OCI-LY3 (cell line): ENCODE data around the gene MAN1A2.

Source experiments
- H2AFZ ChIP-seq: fragments of 200-600, 300-600 bp; shearing (Covaris generic); 2 replicates; pipeline ENCODE4 v1.6.0; 2014; ENCODE audit warnings: antibody characterized with exemption, low read depth, low read length
- H3K27ac ChIP-seq: fragments of 200-600, 300-600 bp; sonication (generic); 2 replicates; pipeline ENCODE4 v1.5.1; 2014; ENCODE audit warnings: mild to moderate bottlenecking, low read length, moderate library complexity, mixed read lengths
- H3K27me3 ChIP-seq: fragments of 200-600, 300-600 bp; sonication (generic); 2 replicates; pipeline ENCODE4 v1.6.1; 2014; ENCODE audit warnings: low read depth, low read length, mixed read lengths
- H3K36me3 ChIP-seq: fragments of 200-600, 300-600 bp; sonication (generic); replicated peaks from 2 replicates; pipeline ENCODE3; 2014; ENCODE audit warnings: low read depth, low read length, mixed read lengths
- H3K4me1 ChIP-seq: fragments of 300-600, 200-600 bp; sonication (generic); 2 replicates; pipeline ENCODE4 v1.6.1; 2014; ENCODE audit warnings: low read length, mixed read lengths
- H3K4me2 ChIP-seq: fragments of 200-600, 300-600 bp; sonication (generic); 2 replicates; pipeline ENCODE4 v1.6.1; 2014; ENCODE audit warnings: low read length, mixed read lengths
- H3K4me3 ChIP-seq: fragments of 300-600, 200-600 bp; sonication (generic); 2 replicates; pipeline ENCODE4 v1.5.1; 2014; ENCODE audit warnings: antibody characterized with exemption, mild to moderate bottlenecking, low read length, moderate library complexity
- H3K79me2 ChIP-seq: fragments of 300-600, 200-600 bp; shearing (Covaris generic); 2 replicates; pipeline ENCODE4 v1.6.1; 2014; ENCODE audit warnings: mild to moderate bottlenecking, low read length, mixed read lengths
- H3K9ac ChIP-seq: fragments of 300-600, 200-600 bp; shearing (Covaris generic); 2 replicates; pipeline ENCODE4 v1.6.0; 2014; ENCODE audit warnings: mild to moderate bottlenecking, low read length, moderate library complexity
- H3K9me3 ChIP-seq: fragments of 200-600, 300-600 bp; shearing (Covaris generic); 2 replicates; pipeline ENCODE4 v1.6.1; 2014; ENCODE audit warnings: low read length, mixed read lengths; ENCODE audit not compliant: insufficient read depth
- H4K20me1 ChIP-seq: fragments of 200-600, 300-600 bp; sonication (generic); 2 replicates; pipeline ENCODE4 v1.6.1; 2016; ENCODE audit warnings: low read length, mixed read lengths; ENCODE audit not compliant: insufficient read depth
- CTCF ChIP-seq: fragments of 200-600, 300-600 bp; sonication (generic); IDR thresholded peaks from 2 replicates; pipeline ENCODE4 v1.5.1; 2014; ENCODE audit warnings: antibody characterized with exemption, low read length, low read depth
- EZH2phosphoT487 ChIP-seq: fragments of 200-600 bp; shearing (Covaris generic); IDR thresholded peaks from 2 replicates; pipeline ENCODE4 v1.6.1; 2018; ENCODE audit warnings: antibody characterized with exemption, mixed run types, low read depth

MAN1A2 gene

GRCh38 chr1:117527566-117528102 lies 160.4 kb downstream of the MAN1A2 start:
- no peaks in the 10 kb centered on the region for H3K36me3 ChIP-seq
- no peaks in the 10 kb centered on the region for H3K79me2 ChIP-seq
- H3K9me3 ChIP-seq: no peaks in the 10 kb centered on the region
- no peak overlapping the region for H3K4me3 ChIP-seq
- no peak overlapping the region for H3K27ac ChIP-seq
- TF ChIP-seq CTCF (no peak), EZH2phosphoT487 (no peak)
- H4K20me1 ChIP-seq: no peaks in the 10 kb centered on the region; the same call in 1 of the 2 replicates
- no peak overlapping the region for H2AFZ ChIP-seq
- H3K4me1 ChIP-seq: no peaks in the 10 kb centered on the region
- H3K27me3 ChIP-seq: no peaks in the 10 kb centered on the region
- H3K9ac ChIP-seq: no peak overlapping the region
- no peak overlapping the region for H3K4me2 ChIP-seq

- TF ChIP-seq EZH2phosphoT487 (no peak), CTCF (no peak)
- Histone ChIP-seq H3K36me3 (no peaks in the 10 kb centered on the region), H3K27me3 (0 out of 2 replicates have a peak, but pooled peaks cover 4% of the 10 kb centered on the region), H3K27ac (no peak overlapping the region), H3K9me3 (no peaks in the 10 kb centered on the region), H3K79me2 (no peaks in the 10 kb centered on the region), H3K4me3 (no peak overlapping the region), H3K9ac (no peak overlapping the region), H2AFZ (no peak overlapping the region), H3K4me2 (no peak overlapping the region), H4K20me1 (no peaks in the 10 kb centered on the region; the same call in 1 of the 2 replicates), H3K4me1 (peaks cover 3% of the 10 kb centered on the region)
These were observed 162.4 kb downstream of the MAN1A2 start for GRCh38 chr1:117529683-117530082.

DNA sequence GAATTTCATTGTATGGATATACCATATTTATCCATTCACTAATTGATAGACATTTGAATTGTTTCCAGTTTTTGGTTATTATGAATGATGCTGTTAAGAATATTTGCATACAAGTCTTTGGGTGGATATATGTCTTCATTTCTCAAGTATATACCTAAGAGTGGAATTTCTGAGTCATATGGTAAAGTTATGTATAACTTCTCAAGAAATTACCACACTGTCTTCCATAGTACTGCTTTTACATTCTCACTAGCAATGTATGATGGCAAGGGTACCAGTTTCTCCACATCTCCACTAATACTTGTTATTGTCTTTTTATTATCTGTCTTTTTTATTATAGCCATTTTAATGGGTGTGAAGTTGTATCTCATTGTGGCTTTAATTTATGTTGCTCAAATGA lies 164.0 kb downstream of the MAN1A2 start:
- Histone ChIP-seq H3K27me3 (peaks cover 7% of the 10 kb centered on the region; the same call in 1 of the 2 replicates), H3K9me3 (no peaks in the 10 kb centered on the region), H3K4me3 (no peak overlapping the region), H3K79me2 (no peaks in the 10 kb centered on the region), H4K20me1 (no peaks in the 10 kb centered on the region; the same call in 1 of the 2 replicates), H3K4me1 (peaks cover 10% of the 10 kb centered on the region), H3K4me2 (no peak overlapping the region), H3K36me3 (no peaks in the 10 kb centered on the region), H3K27ac (no peak overlapping the region), H2AFZ (no peak overlapping the region), H3K9ac (no peak overlapping the region)
- TF ChIP-seq EZH2phosphoT487: no peak
- no peak for TF ChIP-seq CTCF

GRCh38 chr1:117534995-117535467 lies 167.8 kb downstream of the MAN1A2 start:
- Histone ChIP-seq H3K36me3 (no peaks in the 10 kb centered on the region), H3K4me2 (peak overlapping the region; percentile 54), H4K20me1 (no peaks in the 10 kb centered on the region; the same call in 1 of the 2 replicates), H3K4me1 (peaks cover 10% of the 10 kb centered on the region), H3K4me3 (peak overlapping the region; percentile 27; the same call in 1 of the 2 replicates), H3K27ac (no peak overlapping the region), H3K27me3 (peaks cover 15% of the 10 kb centered on the region; the same call in 1 of the 2 replicates), H3K9me3 (no peaks in the 10 kb centered on the region), H3K9ac (no peak overlapping the region), H3K79me2 (no peaks in the 10 kb centered on the region), H2AFZ (no peak overlapping the region)
- peak; percentile 70 for TF ChIP-seq CTCF
- no peak for TF ChIP-seq EZH2phosphoT487
